Fibroblast of skin of left quadriceps (primary cell): ENCODE results near the gene IQGAP2.

Experiments
- DNase-seq, 2 experiments: peaks; one replicate each; pipeline ENCODE4 v3.0.0-alpha.2; 2013; ENCODE audit warnings: low read depth in 2 of 2

IQGAP2 gene

DNA sequence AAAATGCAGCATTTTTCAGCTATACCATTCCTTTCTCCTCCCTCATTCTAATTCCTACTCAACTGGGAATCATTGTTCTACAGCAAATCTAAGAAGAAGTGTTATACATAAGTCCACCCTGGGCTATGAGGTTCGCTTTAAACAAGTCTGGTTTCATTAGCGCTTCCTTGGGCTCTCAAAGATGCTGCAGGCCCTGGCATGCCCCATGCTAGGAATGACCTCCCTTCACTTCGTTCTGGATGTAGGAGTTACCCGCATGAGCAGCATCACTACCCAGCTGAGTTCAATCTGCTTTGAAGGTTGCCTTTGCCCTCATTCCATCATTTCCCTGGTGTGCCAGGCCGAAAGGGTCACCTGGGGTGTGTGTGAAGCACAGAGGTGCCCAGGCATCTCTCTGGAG, 348.2 kb downstream of the IQGAP2 start:
- DNase-seq: no peak

- DNase-seq: no peak
Measured at GRCh38 chr5:76754668-76755078, 351.6 kb downstream of the IQGAP2 start.

DNA sequence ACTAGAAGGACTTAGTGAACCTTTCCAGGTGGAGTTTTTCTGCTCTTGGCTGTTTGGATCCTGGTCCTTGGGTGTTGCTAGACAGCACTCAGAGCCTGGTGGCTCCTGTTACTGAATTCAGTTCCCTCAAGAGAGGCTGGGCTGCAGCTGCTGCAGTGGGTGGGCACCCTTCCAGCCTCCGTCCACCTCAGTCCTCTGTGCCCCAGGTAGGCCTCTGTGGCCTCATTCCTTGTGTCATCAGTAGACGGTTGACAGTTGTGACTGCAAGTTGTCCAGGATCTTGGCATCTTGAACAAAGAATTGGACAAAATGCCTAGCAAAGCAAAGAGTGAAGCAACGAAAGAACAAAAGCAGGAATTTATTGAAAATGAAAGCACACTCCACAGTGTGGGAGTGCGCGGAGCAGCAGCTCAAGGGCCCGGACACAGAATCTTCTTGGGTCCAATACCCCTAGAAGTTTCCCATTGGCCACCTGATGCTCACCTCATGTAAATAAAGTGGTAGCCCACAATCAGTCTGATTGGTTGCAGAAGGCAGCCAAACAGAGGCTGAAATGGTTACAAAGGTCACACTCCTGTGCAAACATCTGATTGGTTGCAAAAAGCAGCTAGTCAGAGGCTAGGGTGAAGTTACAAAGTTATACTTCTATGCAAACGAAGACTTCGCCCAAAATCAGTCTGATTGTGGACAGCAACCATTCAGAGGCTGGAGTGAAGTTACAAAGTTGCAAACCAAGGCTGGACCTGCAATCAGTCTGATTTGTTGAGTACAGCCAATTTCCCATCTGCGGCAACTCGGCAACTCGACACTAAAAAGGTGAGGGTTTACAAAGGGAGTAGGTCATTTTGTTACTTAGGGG, 352.9 kb downstream of the IQGAP2 start:
- DNase-seq: no peak

DNA sequence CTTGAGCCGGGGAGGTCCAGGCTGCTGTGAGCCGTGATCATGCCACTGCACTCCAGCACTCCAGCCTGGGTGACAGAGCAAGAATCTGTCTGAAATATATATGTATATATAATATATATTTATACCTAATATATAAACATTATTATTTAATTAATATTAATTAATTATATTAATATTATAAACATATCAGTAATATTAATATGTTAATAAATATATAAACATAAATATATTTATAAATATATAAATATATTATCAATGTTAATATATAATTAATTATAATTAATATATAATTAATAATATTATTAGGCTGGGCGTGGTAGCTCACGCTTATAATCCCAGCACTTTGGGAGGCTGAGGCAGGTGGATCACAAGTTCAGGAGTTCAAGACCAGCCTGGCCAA, 354.0 kb downstream of the IQGAP2 start:
- DNase-seq: no peak
